Lung (tissue), 12 donors: ENCODE data around the gene GRK1. TPM values are rescaled to one million over a fixed set of nuclear protein-coding genes. Genes with fewer than 3 reads are reported as not detected.
"Not testable (repeated sequence)": the region's sequence is repeated elsewhere in the genome, so short reads cannot be mapped to it uniquely, and the experiment has no call there.

Source experiments
- ATAC-seq: fragments of 200-7000 bp; cut with Tn5 transposase; one replicate; pipeline ENCODE4 v1.9.1; 2020; ENCODE audit warnings: moderate number of reproducible peaks; ENCODE audit not compliant: insufficient read depth, low FRiP score
- DNase-seq, 3 donors: peaks; one replicate each; pipeline ENCODE4 v3.0.0-alpha.2; 2013 to 2017
- H3K27ac ChIP-seq, 2 donors: one replicate each; pipeline ENCODE4 v1.5.1; 2013; ENCODE audit warnings: mild to moderate bottlenecking in 2 of 2, moderate library complexity in 2 of 2, control low read depth in 1 of 2, inconsistent platforms in 1 of 2, low read depth in 1 of 2, low read length in 1 of 2
- H3K27me3 ChIP-seq, 3 donors: one replicate each; pipeline ENCODE4 v1.5.1; 2013; ENCODE audit warnings: low read length in 2 of 3; ENCODE audit not compliant: control insufficient read depth in 3 of 3, insufficient read depth in 3 of 3
- H3K36me3 ChIP-seq, 4 donors: one replicate each; pipeline ENCODE4 v1.5.1; 2013; ENCODE audit warnings: low read length in 4 of 4, mild to moderate bottlenecking in 1 of 4, moderate library complexity in 1 of 4; ENCODE audit not compliant: control insufficient read depth in 4 of 4, insufficient read depth in 4 of 4
- H3K4me1 ChIP-seq, 5 donors: one replicate each; pipeline ENCODE4 v1.5.1; 2013; ENCODE audit warnings: low read length in 5 of 5, mild to moderate bottlenecking in 2 of 5, moderate library complexity in 1 of 5; ENCODE audit not compliant: control insufficient read depth in 5 of 5, insufficient read depth in 5 of 5
- H3K4me3 ChIP-seq: one replicate; pipeline ENCODE4 v1.5.1; 2013; ENCODE audit warnings: mild to moderate bottlenecking, control low read depth, moderate library complexity
- H3K9ac ChIP-seq, 2 donors: one replicate each; pipeline ENCODE4 v1.5.1; 2013; ENCODE audit warnings: low read length in 2 of 2, control low read depth in 1 of 2; ENCODE audit not compliant: insufficient read depth in 1 of 2
- H3K9me3 ChIP-seq, 4 donors: one replicate each; pipeline ENCODE4 v1.5.1; 2013; ENCODE audit warnings: low read length in 3 of 4, mild to moderate bottlenecking in 1 of 4, moderate library complexity in 1 of 4; ENCODE audit not compliant: control insufficient read depth in 4 of 4, insufficient read depth in 3 of 4
- WGBS, 2 donors: extraction: QIAGEN DNeasy Blood & Tissue Kit; methylation state at CpG; one replicate each; pipeline ENCODE4 v1.1.7; 2013; 5-methylcytosine and 5-hydroxymethylcytosine counted together
- polyA plus RNA-seq, 2 donors: library from polyadenylated mRNA; stranded (reverse); fragments of 200-250 nt; gene quantifications; one replicate each; pipeline ENCODE4 v1.2.1, GENCODE V29; 2013
- total RNA-seq, 2 donors: library from RNA; depleted of rRNA in 1 of 2; stranded (reverse); fragments of >200 nt in 1 of 2; gene quantifications; one replicate each; pipeline ENCODE4 v1.2.1, GENCODE V29; 2014 to 2021
- TF ChIP-seq, protein P1 (sequence below): IDR thresholded peaks from 2 replicates; pipeline ENCODE4 v1.5.1; 2012; ENCODE audit warnings: mild to moderate bottlenecking; ENCODE audit errors: control extremely low read depth, extremely low read depth
- donor health status: control.
- donor health status: control.
- donor health status: Bipolar disorder and iron deficiency.
- donor health status: healthy.
- donor health status: DM: yes; HTN: yes; CAD: no.

Gene GRK1
- total and polyA plus RNA-seq, 4 donors = 0.03 to 3.1 TPM; not detected in 2

DNA sequence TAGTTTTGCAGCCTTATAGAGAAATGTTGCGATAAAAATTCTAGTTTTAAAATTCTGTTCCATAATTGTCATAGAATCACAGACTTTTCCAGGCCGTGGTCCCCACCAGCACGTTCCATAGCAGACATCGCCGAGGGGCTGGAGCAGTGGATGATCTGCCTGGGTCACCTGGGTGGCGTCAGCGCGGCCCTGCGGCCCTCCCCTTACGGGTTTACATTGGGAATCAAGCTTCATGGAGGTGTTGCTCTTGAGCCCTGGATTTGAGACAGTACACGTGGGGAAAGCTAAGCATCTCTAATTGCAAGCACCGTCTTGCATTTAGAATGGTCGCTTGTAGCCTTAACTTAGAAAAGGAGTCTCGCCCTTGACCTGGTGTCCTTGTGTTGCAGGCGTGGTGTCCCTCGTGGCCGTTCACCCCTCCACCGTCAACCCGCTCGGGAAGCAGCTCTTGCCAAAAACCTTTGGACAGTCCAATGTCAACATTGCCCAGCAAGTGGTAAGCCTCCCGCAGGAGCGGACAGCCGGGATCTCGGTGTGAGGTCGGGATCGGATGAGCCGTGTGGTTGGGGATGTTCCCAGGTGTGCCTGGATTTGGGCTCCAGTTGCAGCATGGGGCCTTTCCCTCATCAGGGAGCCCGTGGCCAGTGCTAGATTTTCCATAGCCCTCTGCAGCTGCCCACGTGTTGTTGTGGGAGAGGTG lies 44.1 kb upstream of the GRK1 start:
- 95 to 96% methylated on average over 29 of the region's 29 CpGs for WGBS, 2 donors
- no peaks in the 10 kb centered on the region for H3K27me3 ChIP-seq
- H3K4me1 ChIP-seq = peaks cover 0 to 11% (median 0%) of the 10 kb centered on the region in 5 donors
- DNase-seq (no peak), ATAC-seq (no peak)
- no peak overlapping the region for H3K4me3 ChIP-seq
- H3K36me3 ChIP-seq = peaks cover 0 to 16% (median 11%) of the 10 kb centered on the region in 4 donors
- TF ChIP-seq, protein P1, sequence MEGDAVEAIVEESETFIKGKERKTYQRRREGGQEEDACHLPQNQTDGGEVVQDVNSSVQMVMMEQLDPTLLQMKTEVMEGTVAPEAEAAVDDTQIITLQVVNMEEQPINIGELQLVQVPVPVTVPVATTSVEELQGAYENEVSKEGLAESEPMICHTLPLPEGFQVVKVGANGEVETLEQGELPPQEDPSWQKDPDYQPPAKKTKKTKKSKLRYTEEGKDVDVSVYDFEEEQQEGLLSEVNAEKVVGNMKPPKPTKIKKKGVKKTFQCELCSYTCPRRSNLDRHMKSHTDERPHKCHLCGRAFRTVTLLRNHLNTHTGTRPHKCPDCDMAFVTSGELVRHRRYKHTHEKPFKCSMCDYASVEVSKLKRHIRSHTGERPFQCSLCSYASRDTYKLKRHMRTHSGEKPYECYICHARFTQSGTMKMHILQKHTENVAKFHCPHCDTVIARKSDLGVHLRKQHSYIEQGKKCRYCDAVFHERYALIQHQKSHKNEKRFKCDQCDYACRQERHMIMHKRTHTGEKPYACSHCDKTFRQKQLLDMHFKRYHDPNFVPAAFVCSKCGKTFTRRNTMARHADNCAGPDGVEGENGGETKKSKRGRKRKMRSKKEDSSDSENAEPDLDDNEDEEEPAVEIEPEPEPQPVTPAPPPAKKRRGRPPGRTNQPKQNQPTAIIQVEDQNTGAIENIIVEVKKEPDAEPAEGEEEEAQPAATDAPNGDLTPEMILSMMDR = no peak
- H3K9me3 ChIP-seq = no peaks in the 10 kb centered on the region
- no peak overlapping the region for H3K27ac ChIP-seq
- no peak overlapping the region for H3K9ac ChIP-seq

DNA sequence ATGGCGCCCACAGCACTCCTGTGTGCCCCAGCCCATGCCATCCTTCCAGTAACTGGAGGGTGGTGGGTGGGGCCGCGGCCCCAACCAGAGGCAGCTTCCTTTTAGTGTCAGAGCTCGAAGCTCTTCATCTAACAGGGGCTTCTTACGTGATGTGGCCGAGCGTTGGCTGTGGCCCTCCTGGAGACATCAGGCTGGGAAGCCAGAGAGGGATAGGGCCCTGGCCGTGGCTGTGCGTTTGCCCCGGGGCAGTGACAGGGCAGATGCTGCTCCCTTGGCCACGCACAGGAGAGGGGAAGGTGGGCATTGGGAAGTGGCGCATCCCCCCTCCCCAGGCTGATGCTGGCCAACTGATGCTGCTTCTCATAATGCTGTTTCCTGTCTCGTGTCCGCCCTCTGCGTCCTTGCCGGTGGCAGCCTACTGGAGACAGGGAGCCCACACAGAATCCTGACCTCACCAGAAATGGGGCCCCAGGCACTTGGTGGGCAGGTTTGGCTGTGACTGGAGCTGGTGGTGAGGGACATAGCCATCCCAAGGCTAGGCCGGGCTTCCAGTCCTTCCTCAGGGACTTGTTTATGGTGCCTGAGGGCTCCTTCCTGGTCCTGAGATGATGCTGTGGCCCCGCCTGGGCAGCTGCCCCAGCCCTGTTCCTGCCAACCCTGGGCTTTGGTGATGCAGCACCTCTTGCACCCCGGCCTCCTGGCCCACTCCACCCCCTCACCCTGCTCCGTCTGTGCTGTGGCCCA lies 43.4 kb upstream of the GRK1 start:
- TF ChIP-seq, protein P1 = no peak

DNA sequence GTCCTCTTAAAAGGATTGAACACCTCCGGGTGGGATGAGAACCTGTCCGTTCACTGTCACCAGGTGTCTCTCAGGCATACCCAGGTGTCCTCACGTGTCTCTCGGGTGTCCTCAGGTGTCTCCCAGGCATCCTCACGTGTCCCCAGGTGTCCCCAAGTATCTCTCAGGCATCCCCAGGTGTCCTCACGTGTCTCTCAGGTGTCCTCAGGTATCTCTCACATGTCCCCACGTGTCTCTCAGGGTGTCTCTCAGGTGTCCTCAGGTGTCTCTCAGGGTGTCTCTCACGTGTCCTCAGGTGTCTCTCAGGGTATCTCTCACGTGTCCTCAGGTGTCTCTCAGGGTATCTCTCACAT lies 42.8 kb upstream of the GRK1 start:
- peaks cover 0 to 11% (median 0%) of the 10 kb centered on the region in 5 donors for H3K4me1 ChIP-seq
- no peak overlapping the region for H3K9ac ChIP-seq
- 96 to 97% methylated on average over 9 of the region's 9 CpGs for WGBS, 2 donors
- H3K36me3 ChIP-seq = peaks cover 0 to 16% (median 11%) of the 10 kb centered on the region in 4 donors
- H3K9me3 ChIP-seq = no peaks in the 10 kb centered on the region
- no peak overlapping the region for H3K4me3 ChIP-seq
- H3K27me3 ChIP-seq = no peaks in the 10 kb centered on the region
- no peak for DNase-seq
- no peak overlapping the region for H3K27ac ChIP-seq
- TF ChIP-seq, protein P1 = no peak
- ATAC-seq = no peak

More for the DNA sequence above, 43.4 kb upstream of the GRK1 start:
- ATAC-seq = no peak
- H3K27ac ChIP-seq = no peak overlapping the region
- no peaks in the 10 kb centered on the region for H3K9me3 ChIP-seq
- H3K4me1 ChIP-seq = peaks cover 0 to 11% (median 0%) of the 10 kb centered on the region in 5 donors
- WGBS, 2 donors = 91 to 93% methylated on average over 19 to 20 of the region's 20 CpGs
- peaks cover 0 to 16% (median 11%) of the 10 kb centered on the region in 4 donors for H3K36me3 ChIP-seq
- no peak overlapping the region for H3K9ac ChIP-seq
- H3K27me3 ChIP-seq = no peaks in the 10 kb centered on the region
- H3K4me3 ChIP-seq = no peak overlapping the region
- peak; percentile 16 to 56 (median 24) for DNase-seq

DNA sequence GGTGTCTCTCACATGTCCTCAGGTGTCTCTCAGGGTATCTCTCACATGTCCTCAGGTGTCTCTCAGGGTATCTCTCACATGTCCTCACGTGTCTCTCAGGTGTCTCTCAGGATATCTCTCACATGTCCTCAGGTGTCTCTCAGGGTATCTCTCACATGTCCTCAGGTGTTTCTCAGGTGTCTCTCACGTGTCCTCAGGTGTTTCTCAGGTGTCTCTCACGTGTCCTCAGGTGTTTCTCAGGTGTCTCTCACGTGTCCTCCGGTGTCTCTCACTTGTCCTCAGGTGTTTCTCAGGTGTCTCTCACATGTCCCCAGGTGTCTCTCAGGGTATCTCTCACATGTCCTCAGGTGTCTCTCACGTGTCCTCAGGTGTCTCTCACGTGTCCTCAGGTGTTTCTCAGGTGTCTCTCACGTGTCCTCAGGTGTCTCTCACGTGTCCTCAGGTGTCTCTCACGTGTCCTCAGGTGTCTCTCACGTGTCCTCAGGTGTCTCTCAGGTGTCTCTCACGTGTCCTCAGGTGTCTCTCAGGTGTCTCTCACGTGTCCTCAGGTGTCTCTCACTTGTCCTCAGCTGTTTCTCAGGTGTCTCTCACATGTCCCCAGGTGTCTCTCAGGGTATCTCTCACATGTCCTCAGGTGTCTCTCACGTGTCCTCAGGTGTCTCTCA lies 42.2 kb upstream of the GRK1 start:
- peaks cover 0 to 13% (median 11%) of the 10 kb centered on the region in 4 donors for H3K36me3 ChIP-seq

More for the DNA sequence above, 42.2 kb upstream of the GRK1 start:
- not testable (repeated sequence) for ATAC-seq, H3K9me3 ChIP-seq, H3K27me3 ChIP-seq, DNase-seq, H3K27ac ChIP-seq, H3K4me3 ChIP-seq, H3K9ac ChIP-seq
- peaks cover 0 to 11% (median 0%) of the 10 kb centered on the region in 5 donors for H3K4me1 ChIP-seq
- WGBS, 2 donors = 94 to 97% methylated on average over 14 of the region's 14 CpGs
